Smooth muscle cell of bladder (primary cell): ENCODE results near the gene PGAM1. TPM values are rescaled to one million over a fixed set of nuclear protein-coding genes. Genes with fewer than 3 reads are reported as not detected.

Source experiments
- total RNA-seq: library from RNA; depleted of rRNA; stranded (reverse); fragments of >200 nt; gene quantifications from 2 replicates; pipeline ENCODE4 v1.2.3, GENCODE V29; 2014

PGAM1 gene
- total RNA-seq = 280 and 341 TPM in 2 replicates

GRCh38 chr10:97425964-97426775, at the start of gene PGAM1:
PGAM1 (plus strand) TSS chr10:97426191; CDS start chr10:97426308, 117 bp downstream.

GRCh38 chr10:97400665-97401454, 25.1 kb upstream of the PGAM1 start, which contains the start of gene RRP12:
RRP12 (minus strand) TSS chr10:97401340; CDS start chr10:97401231, 109 bp downstream.

GRCh38 chr10:97445722-97446639, 20.0 kb downstream of the PGAM1 start, which contains the start of the genes EXOSC1 and ZDHHC16:
EXOSC1 (minus strand) TSS chr10:97446006; CDS start chr10:97445985, 21 bp downstream.
ZDHHC16 (plus strand) TSS chr10:97446175; CDS start chr10:97451676, 5,501 bp downstream.

Other genes starting within 250 kb of the PGAM1 start
- under 0.01 TPM in 1 of 2 replicates, not detected in the other for gene SLIT1, start 240.2 kb upstream of the PGAM1 start, total RNA-seq
- 2.9 and 3.8 TPM in 2 replicates for gene ARHGAP19, start 133.6 kb upstream of the PGAM1 start, total RNA-seq
- gene FRAT1, start 106.9 kb upstream of the PGAM1 start, total RNA-seq = 2.3 and 2.4 TPM in 2 replicates
- 3.6 and 4.0 TPM in 2 replicates for gene FRAT2, start 91.5 kb upstream of the PGAM1 start, total RNA-seq
- gene RRP12, start 24.9 kb upstream of the PGAM1 start, total RNA-seq = 8.5 and 13.2 TPM in 2 replicates
- 35.3 and 37.1 TPM in 2 replicates for gene EXOSC1, start 19.8 kb downstream of the PGAM1 start, total RNA-seq
- gene ZDHHC16, start 20.0 kb downstream of the PGAM1 start, total RNA-seq = 36.0 and 47.1 TPM in 2 replicates
- gene MMS19, start 72.2 kb downstream of the PGAM1 start, total RNA-seq = 41.4 and 45.8 TPM in 2 replicates
- gene UBTD1, start 72.7 kb downstream of the PGAM1 start, total RNA-seq = 16.4 and 21.3 TPM in 2 replicates
- 0.71 and 1.2 TPM in 2 replicates for gene ANKRD2, start 146.6 kb downstream of the PGAM1 start, total RNA-seq
- gene HOGA1, start 158.2 kb downstream of the PGAM1 start, total RNA-seq = 0.28 and 1.1 TPM in 2 replicates
- gene C10orf62, start 163.5 kb downstream of the PGAM1 start, total RNA-seq = 0.14 TPM in 1 of 2 replicates, not detected in the other
- gene MORN4, start 207.3 kb downstream of the PGAM1 start, total RNA-seq = 5.5 and 8.8 TPM in 2 replicates
- gene PI4K2A, start 214.5 kb downstream of the PGAM1 start, total RNA-seq = 16.2 and 21.8 TPM in 2 replicates